COLO668 (cell line): ENCODE results near the gene SLC25A23.
A peak's percentile ranks its signal among the peaks of the same experiment; 100 is the strongest.
"Not testable (repeated sequence)": the region's sequence is repeated elsewhere in the genome, so short reads cannot be mapped to it uniquely, and the experiment has no call there.

ENCODE experiments used
- DNase-seq: peaks from one replicate; lab custom pipeline; 2025; ENCODE audit not compliant: unreplicated experiment; lab: John Stamatoyannopoulos, UW

SLC25A23 gene

DNA sequence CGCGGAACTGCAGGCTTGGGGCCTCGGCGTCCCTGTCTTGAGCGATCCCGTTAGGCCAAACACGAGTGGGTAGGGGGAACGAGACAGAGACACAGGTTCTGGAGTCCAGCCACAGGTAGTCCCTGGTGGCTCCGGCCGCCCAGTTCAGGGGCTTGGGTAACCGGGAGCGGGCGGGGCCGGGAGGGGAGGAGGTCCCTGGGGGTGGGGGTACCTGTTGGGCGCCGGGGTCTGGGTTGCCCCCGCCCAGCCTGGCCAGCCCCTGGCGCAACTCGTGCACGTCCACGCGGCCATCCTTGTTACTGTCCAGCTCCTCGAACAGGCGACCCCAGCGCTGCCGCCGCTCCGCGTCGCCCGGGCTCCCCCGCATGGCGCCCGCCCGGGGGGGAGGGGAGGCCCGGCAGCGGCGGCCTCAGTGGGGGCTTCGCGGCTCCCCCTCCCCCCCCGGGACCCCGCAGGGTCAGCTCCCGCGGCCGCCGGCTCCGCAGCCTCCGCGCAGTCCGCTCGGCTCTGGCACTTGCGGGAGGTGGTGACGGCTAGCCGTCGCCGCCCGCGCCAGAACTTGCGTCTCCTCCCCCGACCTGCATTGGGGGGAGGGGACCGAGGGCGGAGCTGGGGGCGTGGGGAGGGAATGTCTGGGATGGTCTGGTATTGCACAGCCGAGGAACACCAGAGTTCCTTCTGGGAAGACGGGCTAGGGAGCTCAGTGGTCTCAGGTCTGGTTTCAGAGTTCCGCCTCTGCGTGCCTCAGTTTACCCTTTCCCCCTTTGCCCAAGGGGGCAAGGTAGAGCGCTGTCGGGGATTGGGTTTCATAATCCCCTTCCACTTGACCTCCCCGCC is at the start of gene SLC25A23:
Gene SLC25A23 (minus strand): TSS at position 531 of the 837 bp plus-strand sequence. CDS start 164 bp downstream, at position 367.
- DNase-seq, result peak; percentile 78

DNA sequence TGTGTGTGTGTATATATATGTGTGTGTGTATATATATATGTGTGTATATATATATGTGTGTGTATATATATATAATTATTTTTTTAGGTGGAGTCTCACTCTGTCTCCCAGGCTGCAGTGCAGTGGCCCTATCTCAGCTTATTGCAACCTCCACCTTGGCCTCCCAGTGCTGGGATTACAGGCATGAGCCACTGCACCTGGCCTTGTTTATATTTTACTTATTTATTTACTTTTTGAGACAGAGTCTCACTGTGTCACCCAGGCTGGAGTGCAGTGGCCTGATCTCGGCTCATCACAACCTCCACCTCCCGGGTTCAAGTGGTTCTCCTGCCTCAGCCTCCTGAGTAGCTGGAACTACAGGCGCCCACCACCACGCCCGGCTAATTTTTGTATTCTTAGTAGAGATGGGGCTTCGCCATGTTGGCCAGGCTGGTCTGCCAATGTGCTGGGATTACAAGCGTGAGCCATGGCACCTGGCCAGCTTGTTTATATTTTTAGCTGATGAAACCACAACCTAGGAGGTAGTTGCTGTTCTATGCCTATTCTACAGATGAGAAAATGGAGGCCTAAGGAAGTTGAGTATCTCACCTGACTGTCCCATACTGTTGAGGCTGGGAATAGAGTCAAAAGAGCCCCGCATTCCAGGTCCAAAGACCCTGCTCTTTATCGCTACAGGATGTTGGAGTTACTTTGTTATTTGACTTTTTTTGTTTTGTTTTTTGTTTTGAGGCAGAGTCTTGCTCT is 48.6 kb upstream of the SLC25A23 start:
- DNase-seq, result not testable (repeated sequence)

DNA sequence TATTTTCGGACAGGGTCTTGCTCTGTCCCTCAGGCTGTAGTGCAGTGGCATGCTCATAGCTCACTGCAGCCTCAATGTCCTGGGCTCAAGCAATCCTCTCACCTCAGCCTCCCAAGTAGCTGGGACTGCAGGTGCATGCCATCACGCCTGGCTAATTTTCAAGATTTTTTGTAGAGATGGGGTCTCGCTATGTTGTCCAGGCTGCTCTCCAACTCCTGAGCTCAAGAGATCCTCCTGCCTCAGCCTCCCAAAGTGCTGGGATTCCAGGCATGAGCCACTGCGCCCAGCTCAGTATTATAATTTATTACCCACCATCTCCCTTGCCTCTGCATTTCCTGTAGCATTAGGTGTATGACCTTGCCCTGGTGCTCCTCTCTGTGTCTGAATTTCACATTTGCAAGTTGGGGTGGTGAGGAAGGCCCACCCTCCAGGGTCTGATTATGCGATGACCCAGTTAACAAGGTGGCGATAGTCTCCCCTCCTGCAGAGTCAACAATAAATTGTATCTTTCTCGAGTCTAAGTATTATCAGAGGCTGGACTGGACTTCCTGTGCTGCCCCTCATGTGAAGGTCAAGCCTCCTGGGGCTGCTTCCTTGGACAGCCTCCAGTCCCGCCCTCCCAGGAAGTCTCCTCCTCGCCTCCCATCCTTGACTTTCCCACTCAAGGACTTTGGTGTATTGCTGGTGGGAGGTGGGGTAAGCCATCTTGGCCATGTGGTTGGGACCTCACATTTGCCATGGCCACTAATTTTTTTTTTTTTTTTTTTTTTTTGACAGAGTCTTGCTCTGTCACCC is 44.0 kb upstream of the SLC25A23 start:
- no peak for DNase-seq

- DNase-seq, result no peak
Observed at GRCh38 chr19:6501740-6502648, 42.4 kb upstream of the SLC25A23 start, which contains the start of gene TUBB4A. TUBB4A (minus strand) TSS chr19:6502309; CDS start chr19:6502212, 97 bp downstream.

- DNase-seq, result no peak
Observed at GRCh38 chr19:6500837-6501739, 41.5 kb upstream of the SLC25A23 start.

- no peak for DNase-seq
Observed at GRCh38 chr19:6499052-6499790, 39.6 kb upstream of the SLC25A23 start.

- no peak for DNase-seq
Observed at GRCh38 chr19:6498294-6499036, 38.9 kb upstream of the SLC25A23 start.

DNA sequence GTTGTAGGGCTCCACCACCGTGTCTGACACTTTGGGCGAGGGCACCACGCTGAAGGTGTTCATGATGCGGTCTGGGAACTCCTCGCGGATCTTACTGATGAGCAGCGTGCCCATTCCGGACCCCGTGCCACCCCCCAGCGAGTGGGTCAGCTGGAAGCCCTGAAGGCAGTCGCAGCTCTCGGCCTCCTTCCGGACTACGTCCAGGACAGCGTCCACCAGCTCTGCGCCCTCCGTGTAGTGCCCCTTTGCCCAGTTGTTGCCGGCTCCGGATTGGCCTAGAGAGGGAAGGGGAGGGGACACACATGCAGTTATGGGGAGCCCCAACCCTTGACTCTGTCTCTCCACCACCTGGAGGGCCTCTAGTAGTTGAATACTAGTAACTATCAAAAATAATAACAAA is 36.4 kb upstream of the SLC25A23 start:
- DNase-seq, result no peak

GRCh38 chr19:6494438-6495036 is 34.9 kb upstream of the SLC25A23 start:
- no peak for DNase-seq

- no peak for DNase-seq
Observed at GRCh38 chr19:6491802-6492592, 32.4 kb upstream of the SLC25A23 start.

- no peak for DNase-seq
Observed at GRCh38 chr19:6490134-6490533, 30.5 kb upstream of the SLC25A23 start.

DNA sequence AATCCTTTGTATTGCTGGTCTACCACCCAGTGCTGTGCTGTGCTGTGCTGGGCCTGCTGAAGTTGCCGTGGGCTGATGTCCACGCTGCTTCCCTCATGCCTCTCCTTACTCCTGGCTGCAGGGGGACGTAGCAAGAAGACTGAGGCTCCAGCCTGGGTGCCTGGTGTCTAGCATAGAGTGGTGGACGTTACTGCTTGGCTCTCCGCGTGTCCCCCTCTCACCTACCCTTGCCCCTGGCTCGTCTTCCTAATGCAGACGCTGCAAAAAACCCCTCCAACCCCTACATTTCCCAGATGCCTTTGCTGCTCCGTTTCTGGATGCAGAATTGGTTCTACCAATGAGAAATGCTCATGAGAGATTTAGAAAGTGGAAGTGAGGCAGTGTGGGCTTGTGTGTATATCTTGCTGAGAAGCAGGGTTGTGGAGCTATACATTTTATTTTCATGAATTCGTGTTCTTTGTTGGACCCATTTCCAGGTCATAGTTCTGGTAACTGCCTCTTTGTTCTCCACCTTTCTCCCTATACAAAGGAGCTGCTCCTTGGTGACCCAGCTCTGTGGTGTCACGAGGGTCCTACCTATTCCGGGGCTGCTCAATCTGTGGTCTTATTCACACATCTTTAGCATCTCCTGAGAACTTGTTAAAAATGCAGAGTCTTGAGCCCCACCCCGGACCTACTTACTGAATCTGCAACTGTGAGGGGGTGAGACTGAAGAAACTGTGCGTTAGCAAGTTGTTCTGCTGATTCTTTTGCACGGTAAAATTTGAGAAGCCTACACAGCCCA is 29.9 kb upstream of the SLC25A23 start:
- DNase-seq, result no peak

- DNase-seq, result no peak
Observed at GRCh38 chr19:6484831-6485230, 25.2 kb upstream of the SLC25A23 start.

- DNase-seq, result no peak
Observed at GRCh38 chr19:6484230-6484629, 24.6 kb upstream of the SLC25A23 start.

DNA sequence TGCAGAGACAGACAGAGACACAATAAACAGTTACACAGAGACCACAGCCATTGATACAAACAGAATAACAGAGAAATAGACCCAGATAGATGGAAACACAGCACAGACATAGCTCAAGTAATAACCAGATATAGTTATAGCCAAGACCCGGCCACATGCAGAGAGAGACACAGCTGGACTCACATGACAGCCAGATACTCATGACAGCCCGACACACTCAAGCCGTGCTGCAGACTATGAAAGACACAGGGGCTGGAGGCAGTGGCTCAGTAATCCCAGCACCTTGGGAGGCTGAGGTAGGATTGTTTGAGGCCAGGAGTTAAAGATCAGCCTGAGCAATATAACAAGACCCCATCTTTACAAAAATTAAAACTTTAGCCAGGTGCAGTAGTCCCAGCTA is 23.6 kb upstream of the SLC25A23 start:
- no peak for DNase-seq

- no peak for DNase-seq
Observed at GRCh38 chr19:6482343-6482686, 22.7 kb upstream of the SLC25A23 start.
